Measurements from ENCODE around the gene SLC25A21.

SLC25A21 gene

GRCh38 chr14:37045340-37046061 is 126.9 kb downstream of the SLC25A21 start:
- DNase-seq (ENCODE audit: low read depth, low spot score), result no peak

GRCh38 chr14:37037636-37038387 is 134.6 kb downstream of the SLC25A21 start:
- DNase-seq (ENCODE audit: low read depth, low spot score), result no peak

GRCh38 chr14:37036669-37037341 is 135.6 kb downstream of the SLC25A21 start:
- no peak for DNase-seq (ENCODE audit: low read depth, low spot score)

- no peak for DNase-seq (ENCODE audit: low read depth, low spot score)
Measured at GRCh38 chr14:37035401-37035800, 137.0 kb downstream of the SLC25A21 start.

GRCh38 chr14:37034410-37035285 is 137.8 kb downstream of the SLC25A21 start:
- peak; percentile 37 for DNase-seq (ENCODE audit: low read depth, low spot score)

GRCh38 chr14:37032863-37033262 is 139.5 kb downstream of the SLC25A21 start:
- no peak for DNase-seq (ENCODE audit: low read depth, low spot score)

- no peak for DNase-seq (ENCODE audit: low read depth, low spot score)
Measured at GRCh38 chr14:37027188-37027824, 145.1 kb downstream of the SLC25A21 start.

GRCh38 chr14:37023875-37024565 is 148.4 kb downstream of the SLC25A21 start:
- no peak for DNase-seq (ENCODE audit: low read depth, low spot score)

GRCh38 chr14:37021390-37021789 is 151.0 kb downstream of the SLC25A21 start:
- DNase-seq (ENCODE audit: low read depth, low spot score), result no peak

GRCh38 chr14:37019488-37019887 is 152.9 kb downstream of the SLC25A21 start:
- no peak for DNase-seq (ENCODE audit: low read depth, low spot score)

- no peak for DNase-seq (ENCODE audit: low read depth, low spot score)
Measured at GRCh38 chr14:37018571-37019240, 153.7 kb downstream of the SLC25A21 start.

GRCh38 chr14:37013078-37013477 is 159.3 kb downstream of the SLC25A21 start:
- no peak for DNase-seq (ENCODE audit: low read depth, low spot score)

GRCh38 chr14:36998686-36999085 is 173.7 kb downstream of the SLC25A21 start:
- DNase-seq (ENCODE audit: low read depth, low spot score), result no peak

- no peak for DNase-seq (ENCODE audit: low read depth, low spot score)
Measured at GRCh38 chr14:36997843-36998242, 174.6 kb downstream of the SLC25A21 start.

GRCh38 chr14:36996857-36997590 is 175.4 kb downstream of the SLC25A21 start:
- no peak for DNase-seq (ENCODE audit: low read depth, low spot score)

- DNase-seq (ENCODE audit: low read depth, low spot score), result no peak
Measured at GRCh38 chr14:36996133-36996856, 176.1 kb downstream of the SLC25A21 start.

- no peak for DNase-seq (ENCODE audit: low read depth, low spot score)
Measured at GRCh38 chr14:36989806-36990205, 182.6 kb downstream of the SLC25A21 start.

GRCh38 chr14:36988989-36989388 is 183.4 kb downstream of the SLC25A21 start:
- no peak for DNase-seq (ENCODE audit: low read depth, low spot score)
